ENCODE results near the gene SLC5A12.

DNA sequence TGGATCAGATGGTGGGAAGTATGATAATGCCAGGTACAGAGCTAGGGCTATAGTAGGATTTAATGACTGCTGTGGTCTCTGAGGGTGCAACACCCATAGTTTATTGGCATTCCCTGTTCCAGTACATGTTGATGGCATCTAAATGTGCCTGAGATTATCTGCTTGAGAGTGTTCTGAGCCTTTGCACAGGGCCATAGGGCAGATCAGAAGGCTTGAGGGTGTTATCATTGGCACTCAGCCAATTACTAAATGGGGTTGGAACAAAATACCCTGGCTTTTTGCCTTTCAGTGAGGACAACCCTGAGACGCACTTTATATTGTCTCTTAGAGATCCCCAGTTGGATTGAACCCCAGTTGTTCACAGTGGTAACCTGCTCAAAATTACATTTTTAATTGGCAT is 6.7 kb downstream of the SLC5A12 start:
- TF ChIP-seq, protein P1, sequence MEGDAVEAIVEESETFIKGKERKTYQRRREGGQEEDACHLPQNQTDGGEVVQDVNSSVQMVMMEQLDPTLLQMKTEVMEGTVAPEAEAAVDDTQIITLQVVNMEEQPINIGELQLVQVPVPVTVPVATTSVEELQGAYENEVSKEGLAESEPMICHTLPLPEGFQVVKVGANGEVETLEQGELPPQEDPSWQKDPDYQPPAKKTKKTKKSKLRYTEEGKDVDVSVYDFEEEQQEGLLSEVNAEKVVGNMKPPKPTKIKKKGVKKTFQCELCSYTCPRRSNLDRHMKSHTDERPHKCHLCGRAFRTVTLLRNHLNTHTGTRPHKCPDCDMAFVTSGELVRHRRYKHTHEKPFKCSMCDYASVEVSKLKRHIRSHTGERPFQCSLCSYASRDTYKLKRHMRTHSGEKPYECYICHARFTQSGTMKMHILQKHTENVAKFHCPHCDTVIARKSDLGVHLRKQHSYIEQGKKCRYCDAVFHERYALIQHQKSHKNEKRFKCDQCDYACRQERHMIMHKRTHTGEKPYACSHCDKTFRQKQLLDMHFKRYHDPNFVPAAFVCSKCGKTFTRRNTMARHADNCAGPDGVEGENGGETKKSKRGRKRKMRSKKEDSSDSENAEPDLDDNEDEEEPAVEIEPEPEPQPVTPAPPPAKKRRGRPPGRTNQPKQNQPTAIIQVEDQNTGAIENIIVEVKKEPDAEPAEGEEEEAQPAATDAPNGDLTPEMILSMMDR (conservative IDR thresholded peaks at IDR 0.05; ENCODE audit: low read depth, low read length): no peak
- no peak for TF ChIP-seq MAFK (IDR thresholded peaks at IDR 0.05; ENCODE audit: low read depth, low read length)
- no peak for TF ChIP-seq POLR2A (IDR thresholded peaks at IDR 0.05; ENCODE audit: low read depth, low read length)
- TF ChIP-seq BHLHE40 (IDR thresholded peaks at IDR 0.05; ENCODE audit: low read depth, low read length): no peak
- no peak for TF ChIP-seq SMC3 (IDR thresholded peaks at IDR 0.05; ENCODE audit: low read depth, low read length)
- TF ChIP-seq CEBPB (IDR thresholded peaks at IDR 0.05; ENCODE audit: low read depth, low read length): no peak
- TF ChIP-seq RAD21 (IDR thresholded peaks at IDR 0.05; ENCODE audit: low read length): no peak
- no peak for TF ChIP-seq RCOR1 (IDR thresholded peaks at IDR 0.05; ENCODE audit: insufficient replicate concordance, low read length)

All from IMR-90 (cell line).